Neural cell (in vitro differentiated cells): ENCODE results near the gene RHOT2.

Experiments
- CTCF ChIP-seq: fragments of 450-650 bp; IDR thresholded peaks from 2 replicates; pipeline ENCODE4 v1.5.1; 2014; ENCODE audit warnings: antibody characterized with exemption, mild to moderate bottlenecking, moderate library complexity; ENCODE audit not compliant: poor library complexity, severe bottlenecking
- EP300 ChIP-seq: fragments of 450-650 bp; conservative IDR thresholded peaks from 2 replicates; pipeline ENCODE4 v1.6.1; 2014; ENCODE audit warnings: antibody characterized with exemption, mild to moderate bottlenecking, moderate library complexity; ENCODE audit not compliant: poor library complexity, severe bottlenecking
- EZH2 ChIP-seq: fragments of 200-600, 300-800 bp; shearing (Covaris generic), sonication (generic); IDR thresholded peaks from 2 replicates; pipeline ENCODE4 v1.6.1; 2014; ENCODE audit warnings: antibody characterized with exemption, low read length, borderline replicate concordance, mild to moderate bottlenecking; ENCODE audit not compliant: insufficient read depth, poor library complexity, severe bottlenecking
- POLR2AphosphoS5 ChIP-seq: IDR thresholded peaks from 2 replicates; pipeline ENCODE4 v1.6.1; 2012
- RAD21 ChIP-seq: fragments of 450-650 bp; conservative IDR thresholded peaks from 2 replicates; pipeline ENCODE4 v1.6.1; 2014; ENCODE audit warnings: antibody characterized with exemption, mild to moderate bottlenecking, moderate library complexity
- REST ChIP-seq: IDR thresholded peaks from 2 replicates; pipeline ENCODE4 v1.6.1; 2012; ENCODE audit warnings: borderline replicate concordance
- TAF1 ChIP-seq: IDR thresholded peaks from 2 replicates; pipeline ENCODE4 v1.6.1; 2012; ENCODE audit warnings: low read depth

GRCh38 chr16:660459-661183 lies 7.3 kb upstream of the RHOT2 start:
- TF ChIP-seq POLR2AphosphoS5: no peak
- peak; percentile 28 for TF ChIP-seq CTCF
- TF ChIP-seq TAF1: no peak
- no peak for TF ChIP-seq EP300
- TF ChIP-seq EZH2: no peak
- TF ChIP-seq RAD21: no peak
- TF ChIP-seq REST: no peak
